Upper lobe of right lung (tissue), 1 donor: ENCODE data around the gene BIRC6. TPM values are rescaled to one million over a fixed set of nuclear protein-coding genes. Genes with fewer than 3 reads are reported as not detected.
"Not testable (repeated sequence)": the region's sequence is repeated elsewhere in the genome, so short reads cannot be mapped to it uniquely, and the experiment has no call there.

Experiments
- ATAC-seq: fragments of 200-7000 bp; cut with Tn5 transposase; one replicate; pipeline ENCODE4 v1.9.1; 2020; ENCODE audit warnings: mild to moderate bottlenecking, moderate library complexity
- DNase-seq: peaks from one replicate; pipeline ENCODE4 v3.0.0-alpha.2; 2020
- H3K27ac ChIP-seq: fragments of 200-600 bp; one replicate; pipeline ENCODE4 v1.8.0; 2022
- H3K27me3 ChIP-seq: fragments of 200-600 bp; one replicate; pipeline ENCODE4 v1.8.0; 2022; ENCODE audit warnings: mild to moderate bottlenecking
- H3K36me3 ChIP-seq: fragments of 200-600 bp; one replicate; pipeline ENCODE4 v1.8.0; 2022
- H3K4me1 ChIP-seq: fragments of 200-600 bp; one replicate; pipeline ENCODE4 v1.8.0; 2022
- H3K4me3 ChIP-seq: fragments of 200-600 bp; one replicate; pipeline ENCODE4 v1.8.0; 2022; ENCODE audit warnings: mild to moderate bottlenecking
- H3K9me3 ChIP-seq: fragments of 200-600 bp; one replicate; pipeline ENCODE4 v1.8.0; 2022
- CTCF ChIP-seq: fragments of 200-600 bp; IDR thresholded peaks from one replicate; pipeline ENCODE4 v1.8.0; 2022; ENCODE audit warnings: antibody characterized with exemption
- intact Hi-C: fragments of 100-400 bp; cut with DNase I; formaldehyde crosslinking; loops from one replicate; pipeline ENCODE4 v1.11.0; 2022
- total RNA-seq: library from RNA; stranded (reverse); fragmentation: NEBNext Ultra II Directional; extraction: Animal tissue kit (Norgen Biotek cat#: 25700); gene quantifications from one replicate; pipeline ENCODE4 v1.2.1, GENCODE V29; 2021
- donor health status: DM: no; HTN: yes; CAD: no; lungs with severe emphysema.

The BIRC6 gene
- total RNA-seq, 1 donor from 2014 or later = 86.6 TPM

- Histone ChIP-seq H3K9me3 (no peaks in the 10 kb centered on the region), H3K27me3 (no peaks in the 10 kb centered on the region), H3K4me3 (no peak overlapping the region), H3K27ac (no peak overlapping the region), H3K36me3 (no peaks in the 10 kb centered on the region), H3K4me1 (no peaks in the 10 kb centered on the region)
- no peak for DNase-seq
- intact Hi-C loops = no loop called here
- ATAC-seq = no peak
- TF ChIP-seq CTCF = no peak
Observed at GRCh38 chr2:32330136-32330535, 26.7 kb upstream of the BIRC6 start.

GRCh38 chr2:32342801-32343200 is 14.0 kb upstream of the BIRC6 start:
- DNase-seq (no peak), ATAC-seq (no peak)
- TF ChIP-seq CTCF = no peak
- H3K27me3 ChIP-seq = no peaks in the 10 kb centered on the region
- H3K4me3 ChIP-seq = peak overlapping the region; percentile 25
- no peaks in the 10 kb centered on the region for H3K36me3 ChIP-seq
- no peaks in the 10 kb centered on the region for H3K4me1 ChIP-seq
- intact Hi-C loops = no loop called here
- no peaks in the 10 kb centered on the region for H3K9me3 ChIP-seq
- no peak overlapping the region for H3K27ac ChIP-seq

GRCh38 chr2:32350797-32351196 is 6.0 kb upstream of the BIRC6 start:
- H3K27ac ChIP-seq, H3K36me3 ChIP-seq, H3K4me3 ChIP-seq, H3K9me3 ChIP-seq, DNase-seq, H3K4me1 ChIP-seq, H3K27me3 ChIP-seq, intact Hi-C loops, ATAC-seq: not testable (repeated sequence)

- H3K36me3 ChIP-seq = no peaks in the 10 kb centered on the region
- no peaks in the 10 kb centered on the region for H3K9me3 ChIP-seq
- peak overlapping the region; percentile 96 for H3K27ac ChIP-seq
- ATAC-seq = no peak
- H3K27me3 ChIP-seq = no peaks in the 10 kb centered on the region
- no peak for DNase-seq
- H3K4me1 ChIP-seq = peaks cover 31% of the 10 kb centered on the region
- H3K4me3 ChIP-seq = peak overlapping the region; percentile 96
- intact Hi-C loops = no loop called here
- TF ChIP-seq CTCF = no peak
Observed at GRCh38 chr2:32355976-32356680, 695 bp upstream of the BIRC6 start.

GRCh38 chr2:32357318-32358110 is 691 bp downstream of the BIRC6 start:
- peak; percentile 4 for ATAC-seq
- Histone ChIP-seq H3K4me1 (peaks cover 31% of the 10 kb centered on the region), H3K36me3 (no peaks in the 10 kb centered on the region), H3K27ac (peak overlapping the region; percentile 96), H3K4me3 (peak overlapping the region; percentile 96), H3K27me3 (no peaks in the 10 kb centered on the region), H3K9me3 (no peaks in the 10 kb centered on the region)
- intact Hi-C loops = no loop called here
- TF ChIP-seq CTCF = no peak
- peak; percentile 76 for DNase-seq

GRCh38 chr2:32358111-32358482 is 1.3 kb downstream of the BIRC6 start:
- Histone ChIP-seq H3K36me3 (no peaks in the 10 kb centered on the region), H3K27ac (peak overlapping the region; percentile 66), H3K4me1 (peaks cover 31% of the 10 kb centered on the region), H3K4me3 (peak overlapping the region; percentile 96), H3K9me3 (no peaks in the 10 kb centered on the region), H3K27me3 (no peaks in the 10 kb centered on the region)
- no peak for DNase-seq
- intact Hi-C loops = no loop called here
- ATAC-seq = no peak
- TF ChIP-seq CTCF = no peak
